NT2/D1 (cell line): Measurements from ENCODE around the gene APBA1.

Source experiments
- DNase-seq: peaks from one replicate; pipeline ENCODE4 v3.0.0-alpha.2; 2011; ENCODE audit warnings: low read depth, low spot score
- H3K27me3 ChIP-seq: 2 replicates; pipeline ENCODE4 v1.6.0; 2011; ENCODE audit warnings: mild to moderate bottlenecking; ENCODE audit not compliant: insufficient read length, insufficient read depth
- H3K36me3 ChIP-seq: 2 replicates; pipeline ENCODE4 v1.6.1; 2011; ENCODE audit warnings: mild to moderate bottlenecking, low read length, mixed read lengths; ENCODE audit not compliant: insufficient read depth, insufficient read length
- H3K4me1 ChIP-seq: 2 replicates; pipeline ENCODE4 v1.5.1; 2011; ENCODE audit not compliant: insufficient read depth, insufficient read length
- H3K4me3 ChIP-seq: 2 replicates; pipeline ENCODE4 v1.5.1; 2011; ENCODE audit warnings: low read depth; ENCODE audit not compliant: insufficient read length
- H3K9ac ChIP-seq: 2 replicates; pipeline ENCODE4 v1.6.0; 2011; ENCODE audit warnings: low read depth; ENCODE audit not compliant: insufficient read length
- H3K9me3 ChIP-seq: 2 replicates; pipeline ENCODE4 v1.5.1; 2011; ENCODE audit warnings: mild to moderate bottlenecking, low read length; ENCODE audit not compliant: insufficient read depth
- SUZ12 ChIP-seq: IDR thresholded peaks from 2 replicates; pipeline ENCODE4 v1.6.1; 2011; ENCODE audit not compliant: insufficient read length, insufficient read depth; ENCODE audit errors: extremely low read depth
- YY1 ChIP-seq: IDR thresholded peaks from 2 replicates; pipeline ENCODE4 v1.6.1; 2011; ENCODE audit not compliant: insufficient read length, insufficient read depth
- ZNF274 ChIP-seq: IDR thresholded peaks from 2 replicates; pipeline ENCODE4 v1.6.1; 2011; ENCODE audit warnings: mild to moderate bottlenecking, low read depth, low read length

Gene APBA1

GRCh38 chr9:69431777-69432176 lies 240.4 kb downstream of the APBA1 start:
- H3K27me3 ChIP-seq, result no peaks in the 10 kb centered on the region
- H3K9ac ChIP-seq, result no peak overlapping the region
- no peak for DNase-seq
- H3K4me3 ChIP-seq, result no peak overlapping the region
- no peaks in the 10 kb centered on the region for H3K36me3 ChIP-seq
- H3K4me1 ChIP-seq, result peaks cover 2% of the 10 kb centered on the region
- peaks cover 7% of the 10 kb centered on the region; the same call in 1 of the 2 replicates for H3K9me3 ChIP-seq
- no peak for TF ChIP-seq YY1
- TF ChIP-seq SUZ12, result no peak
- TF ChIP-seq ZNF274, result no peak

GRCh38 chr9:69431203-69431602 lies 241.0 kb downstream of the APBA1 start:
- H3K4me3 ChIP-seq, result no peak overlapping the region
- peaks cover 7% of the 10 kb centered on the region; the same call in 1 of the 2 replicates for H3K9me3 ChIP-seq
- no peaks in the 10 kb centered on the region for H3K27me3 ChIP-seq
- H3K4me1 ChIP-seq, result peaks cover 2% of the 10 kb centered on the region
- no peak for DNase-seq
- H3K36me3 ChIP-seq, result no peaks in the 10 kb centered on the region
- TF ChIP-seq ZNF274, result no peak
- TF ChIP-seq YY1, result no peak
- no peak for TF ChIP-seq SUZ12
- no peak overlapping the region for H3K9ac ChIP-seq

DNA sequence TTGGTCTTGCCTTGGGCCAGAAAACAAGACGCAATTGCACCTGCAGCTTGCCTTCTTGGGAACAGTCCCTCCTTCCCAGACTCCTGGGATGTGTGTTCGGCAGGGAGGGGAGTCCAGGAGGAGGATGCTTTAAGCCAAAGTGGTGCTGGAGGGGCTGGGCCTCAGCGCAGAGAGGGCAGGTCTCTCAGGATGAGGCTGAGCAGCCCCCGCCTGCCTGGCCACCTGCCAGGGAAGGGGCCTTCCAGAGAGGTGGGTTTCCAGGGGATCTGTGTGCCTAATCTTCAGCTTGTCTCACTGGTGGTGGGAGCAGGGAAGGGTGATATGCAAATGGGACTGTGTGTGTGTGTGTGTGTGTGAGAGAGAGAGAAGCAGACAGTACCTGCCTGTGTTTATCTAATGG lies 242.0 kb downstream of the APBA1 start:
- peaks cover 4% of the 10 kb centered on the region for H3K4me1 ChIP-seq
- no peaks in the 10 kb centered on the region for H3K27me3 ChIP-seq
- H3K36me3 ChIP-seq, result no peaks in the 10 kb centered on the region
- H3K4me3 ChIP-seq, result no peak overlapping the region
- H3K9ac ChIP-seq, result no peak overlapping the region
- no peak for DNase-seq
- H3K9me3 ChIP-seq, result peaks cover 14% of the 10 kb centered on the region; the same call in 1 of the 2 replicates
- TF ChIP-seq SUZ12, result no peak
- TF ChIP-seq YY1, result no peak
- TF ChIP-seq ZNF274, result no peak

- H3K9ac ChIP-seq, result no peak overlapping the region
- H3K4me1 ChIP-seq, result peaks cover 7% of the 10 kb centered on the region
- peaks cover 14% of the 10 kb centered on the region; the same call in 1 of the 2 replicates for H3K9me3 ChIP-seq
- DNase-seq, result no peak
- H3K27me3 ChIP-seq, result no peaks in the 10 kb centered on the region
- no peak overlapping the region for H3K4me3 ChIP-seq
- TF ChIP-seq SUZ12 (no peak), ZNF274 (no peak), YY1 (no peak)
- no peaks in the 10 kb centered on the region for H3K36me3 ChIP-seq
These were observed 242.9 kb downstream of the APBA1 start for GRCh38 chr9:69429281-69429680.

GRCh38 chr9:69428017-69428785 lies 244.0 kb downstream of the APBA1 start:
- Histone ChIP-seq H3K4me1 (peaks cover 7% of the 10 kb centered on the region), H3K9me3 (peaks cover 14% of the 10 kb centered on the region; the same call in 1 of the 2 replicates), H3K27me3 (no peaks in the 10 kb centered on the region), H3K4me3 (no peak overlapping the region), H3K36me3 (no peaks in the 10 kb centered on the region), H3K9ac (no peak overlapping the region)
- no peak for DNase-seq
- TF ChIP-seq ZNF274, result no peak
- TF ChIP-seq YY1, result no peak
- no peak for TF ChIP-seq SUZ12

- no peaks in the 10 kb centered on the region for H3K36me3 ChIP-seq
- peaks cover 14% of the 10 kb centered on the region; the same call in 1 of the 2 replicates for H3K9me3 ChIP-seq
- no peak overlapping the region for H3K4me3 ChIP-seq
- no peak for DNase-seq
- no peak overlapping the region for H3K9ac ChIP-seq
- no peaks in the 10 kb centered on the region for H3K27me3 ChIP-seq
- TF ChIP-seq YY1, result no peak
- no peak for TF ChIP-seq SUZ12
- TF ChIP-seq ZNF274, result no peak
- H3K4me1 ChIP-seq, result peaks cover 7% of the 10 kb centered on the region
These were observed 244.9 kb downstream of the APBA1 start for GRCh38 chr9:69427286-69427685.

GRCh38 chr9:69425136-69425801 lies 246.9 kb downstream of the APBA1 start:
- no peak overlapping the region for H3K9ac ChIP-seq
- DNase-seq, result no peak
- peaks cover 14% of the 10 kb centered on the region; the same call in 1 of the 2 replicates for H3K9me3 ChIP-seq
- H3K36me3 ChIP-seq, result no peaks in the 10 kb centered on the region
- H3K27me3 ChIP-seq, result no peaks in the 10 kb centered on the region
- no peak overlapping the region for H3K4me3 ChIP-seq
- TF ChIP-seq SUZ12 (no peak), YY1 (no peak), ZNF274 (no peak)
- H3K4me1 ChIP-seq, result peaks cover 5% of the 10 kb centered on the region
